H1 (cell line): ENCODE results near the gene PTPRF. TPM values are rescaled to one million over a fixed set of nuclear protein-coding genes. Genes with fewer than 3 reads are reported as not detected.

Experiments used
- CTBP2 ChIP-seq: IDR thresholded peaks from 2 replicates; pipeline ENCODE4 v1.7.0; 2011; ENCODE audit warnings: borderline replicate concordance, mild to moderate bottlenecking, moderate library complexity, mixed read lengths, low read length; ENCODE audit not compliant: insufficient read depth, insufficient read length
- RFX5 ChIP-seq: IDR thresholded peaks from 2 replicates; pipeline ENCODE4 v1.6.1; 2011; ENCODE audit warnings: low read depth, low read length, improper control_type of control experiment, borderline replicate concordance
- polyA plus RNA-seq, 7 experiments: library from polyadenylated mRNA; depleted of rRNA in 3 of 7; stranded (reverse) in 5 of 7; unstranded in 2 of 7; fragments of >200 nt in 5 of 7; fragments of 200-250 nt in 2 of 7; gene quantifications; 1 replicate in 5 of 7; 2 replicates in 1 of 7; 4 replicates in 1 of 7; pipeline versions ENCODE4 v1.2.1 to v1.2.3, GENCODE V29; 2011 to 2013; ENCODE audit warnings: missing spikeins in 2 of 7, mixed read lengths in 2 of 7
- total RNA-seq: library from RNA; stranded (reverse); fragmentation: NEBNext Ultra II Directional; extraction: Animal tissue kit (Norgen Biotek cat#: 25700); gene quantifications from 2 replicates; pipeline ENCODE4 v1.2.1, GENCODE V29; 2021

PTPRF gene
- total and polyA plus RNA-seq, 2 of the 8 experiments (the other 6 are each of a cell fraction or from before 2014, with no cell fraction given): 136 to 231 TPM

GRCh38 chr1:43526002-43526401 is 4.7 kb upstream of the PTPRF start (continued):
- TF ChIP-seq CTBP2: no peak
- TF ChIP-seq RFX5: no peak
- TF ChIP-seq, all 59 proteins: peak for 0
